H1 (cell line): ENCODE data around the gene EBF3. TPM values are rescaled to one million over a fixed set of nuclear protein-coding genes. Genes with fewer than 3 reads are reported as not detected.

Experiments
- CTCF ChIA-PET: fragments of 300-600 bp; sonication (Branson Sonifier 250); formaldehyde crosslinking; loops from one replicate; lab custom pipeline; 2021; ENCODE audit not compliant: partially characterized antibody; lab: Charles Lee
- POLR2A ChIA-PET: fragments of 300-600 bp; sonication (Branson Sonifier 250); formaldehyde crosslinking; loops from one replicate; lab custom pipeline; 2021; ENCODE audit warnings: inconsistent platforms; ENCODE audit not compliant: partially characterized antibody; lab: Charles Lee
- DNase-seq, 2 experiments: peaks; one replicate each; pipeline versions ENCODE4 v3.0.0 to v3.0.0-alpha.2; 2010 to 2022; ENCODE audit warnings: low spot score in 2 of 2, low read depth in 1 of 2, mixed read lengths in 1 of 2
- FAIRE-seq: peaks from 2 replicates; lab custom pipeline; 2011; peaks lifted over from hg19 to GRCh38; lab: Jason Lieb, UNC
- H2AFZ ChIP-seq: 2 replicates; pipeline ENCODE4 v1.8.1; 2012; ENCODE audit warnings: low read length, inconsistent platforms
- H2AK5ac ChIP-seq: 2 replicates; pipeline ENCODE4 v1.6.1; 2013; ENCODE audit warnings: low read depth, low read length
- H2BK120ac ChIP-seq: replicated peaks from 2 replicates; pipeline ENCODE3; 2013; ENCODE audit warnings: low read depth, low read length, inconsistent platforms
- H2BK12ac ChIP-seq: 2 replicates; pipeline ENCODE4 v1.6.1; 2013; ENCODE audit warnings: low read depth, low read length
- H2BK15ac ChIP-seq: 2 replicates; pipeline ENCODE4 v1.6.1; 2013; ENCODE audit warnings: low read length
- H2BK20ac ChIP-seq: 2 replicates; pipeline ENCODE4 v1.6.1; 2013; ENCODE audit warnings: low read length
- H2BK5ac ChIP-seq: 2 replicates; pipeline ENCODE4 v1.6.1; 2013; ENCODE audit warnings: low read depth, low read length
- H3K14ac ChIP-seq: 2 replicates; pipeline ENCODE4 v1.6.1; 2013; ENCODE audit warnings: inconsistent platforms; ENCODE audit not compliant: insufficient read length
- H3K18ac ChIP-seq: 2 replicates; pipeline ENCODE4 v1.6.1; 2013; ENCODE audit warnings: low read length; ENCODE audit errors: extremely low read depth
- H3K23ac ChIP-seq: 2 replicates; pipeline ENCODE4 v1.6.1; 2013; ENCODE audit warnings: inconsistent platforms; ENCODE audit not compliant: insufficient read length
- H3K23me2 ChIP-seq: 2 replicates; pipeline ENCODE4 v1.6.1; 2013; ENCODE audit warnings: low read depth, low read length
- H3K27ac ChIP-seq: 2 replicates; pipeline ENCODE4 v1.6.1; 2011; ENCODE audit warnings: low read depth, low read length, inconsistent platforms
- H3K27me3 ChIP-seq, 4 experiments: replicated peaks in 1 of 4; 1 replicate in 1 of 4; 2 replicates in 3 of 4; pipeline versions ENCODE4 v1.6.1 to v1.8.1; 2011 to 2013; ENCODE audit warnings: low read length in 3 of 4, mild to moderate bottlenecking in 3 of 4, inconsistent platforms in 2 of 4, mixed read lengths in 2 of 4, moderate library complexity in 1 of 4; ENCODE audit not compliant: control insufficient read depth in 3 of 4, insufficient read depth in 3 of 4; ENCODE audit errors: extremely low read depth in 1 of 4
- H3K36me3 ChIP-seq, 4 experiments: 2 replicates each; pipeline versions ENCODE4 v1.6.1 to v1.8.1; 2011 to 2013; ENCODE audit warnings: mild to moderate bottlenecking in 4 of 4, low read length in 3 of 4, moderate library complexity in 2 of 4, control low read depth in 1 of 4, inconsistent platforms in 1 of 4; ENCODE audit not compliant: insufficient read depth in 4 of 4, control insufficient read depth in 2 of 4
- H3K4ac ChIP-seq: replicated peaks from 2 replicates; pipeline ENCODE3; 2013; ENCODE audit warnings: low read length, low read depth, mixed read lengths, inconsistent platforms; ENCODE audit not compliant: insufficient read length
- H3K4me1 ChIP-seq, 4 experiments: replicated peaks in 1 of 4; 1 replicate in 1 of 4; 2 replicates in 3 of 4; pipeline versions ENCODE4 v1.6.1 to v1.8.1; 2011 to 2013; ENCODE audit warnings: low read length in 3 of 4, inconsistent platforms in 2 of 4, mixed read lengths in 1 of 4; ENCODE audit not compliant: insufficient read depth in 4 of 4, control insufficient read depth in 3 of 4
- H3K4me2 ChIP-seq, 2 experiments: 2 replicates each; pipeline versions ENCODE4 v1.6.1 to v1.8.1; 2011 to 2013; ENCODE audit warnings: low read depth in 2 of 2, low read length in 2 of 2, control low read depth in 1 of 2, inconsistent platforms in 1 of 2, mild to moderate bottlenecking in 1 of 2; ENCODE audit not compliant: insufficient read depth in 1 of 2
- H3K4me3 ChIP-seq, 4 experiments: fragments of 200-600, 300-600 bp in 1 of 4; sonication (generic), shearing (Covaris generic), sonication (Bioruptor Twin) in 1 of 4; 2 replicates each; pipeline versions ENCODE4 v1.5.1 to v1.8.1; 2011 to 2016; ENCODE audit warnings: low read length in 4 of 4, low read depth in 3 of 4, control low read depth in 2 of 4, inconsistent platforms in 2 of 4, mild to moderate bottlenecking in 2 of 4, mixed read lengths in 1 of 4, moderate library complexity in 1 of 4; ENCODE audit not compliant: insufficient read depth in 2 of 4; ENCODE audit errors: extremely low read depth in 1 of 4
- H3K56ac ChIP-seq: replicated peaks from 2 replicates; pipeline ENCODE3; 2013; ENCODE audit warnings: low read depth, mild to moderate bottlenecking, mixed read lengths, low read length, inconsistent platforms; ENCODE audit not compliant: insufficient read length
- H3K79me1 ChIP-seq: 2 replicates; pipeline ENCODE4 v1.6.1; 2013; ENCODE audit warnings: low read depth, low read length, control low read depth
- H3K79me2 ChIP-seq, 2 experiments: 2 replicates each; pipeline versions ENCODE4 v1.6.1 to v1.8.1; 2012 to 2013; ENCODE audit warnings: low read length in 2 of 2, mild to moderate bottlenecking in 2 of 2, inconsistent platforms in 1 of 2; ENCODE audit not compliant: insufficient read depth in 2 of 2, control insufficient read depth in 1 of 2
- H3K9ac ChIP-seq, 4 experiments: replicated peaks in 1 of 4; 1 replicate in 1 of 4; 2 replicates in 3 of 4; pipeline versions ENCODE4 v1.6.1 to v1.8.1; 2011 to 2013; ENCODE audit warnings: low read depth in 3 of 4, low read length in 3 of 4, control low read depth in 2 of 4, mild to moderate bottlenecking in 2 of 4, moderate library complexity in 2 of 4, inconsistent platforms in 1 of 4; ENCODE audit errors: extremely low read depth in 1 of 4
- H3K9me3 ChIP-seq, 2 experiments: 2 replicates each; pipeline versions ENCODE4 v1.6.1 to v1.8.1; 2012 to 2013; ENCODE audit warnings: mild to moderate bottlenecking in 2 of 2, moderate library complexity in 2 of 2, control low read depth in 1 of 2, inconsistent platforms in 1 of 2, low read depth in 1 of 2, low read length in 1 of 2, mixed read lengths in 1 of 2; ENCODE audit not compliant: insufficient read depth in 2 of 2
- H4K20me1 ChIP-seq, 2 experiments: replicated peaks in 1 of 2; 2 replicates each; pipeline versions ENCODE3 to v1.8.1; 2011 to 2013; ENCODE audit warnings: inconsistent platforms in 2 of 2, low read length in 2 of 2, mild to moderate bottlenecking in 1 of 2; ENCODE audit not compliant: insufficient read depth in 2 of 2, control insufficient read depth in 1 of 2
- H4K5ac ChIP-seq: 2 replicates; pipeline ENCODE4 v1.6.1; 2013; ENCODE audit warnings: low read length, low read depth, mixed read lengths, inconsistent platforms; ENCODE audit not compliant: insufficient read length
- H4K8ac ChIP-seq: 2 replicates; pipeline ENCODE4 v1.8.0; 2013; ENCODE audit warnings: mild to moderate bottlenecking, moderate library complexity, low read length, inconsistent platforms; ENCODE audit not compliant: insufficient read depth; ENCODE audit errors: extremely low read depth
- H4K91ac ChIP-seq: replicated peaks from 2 replicates; pipeline ENCODE3; 2013; ENCODE audit warnings: low read length, mixed read lengths, inconsistent platforms; ENCODE audit not compliant: insufficient read length
- BCL11A ChIP-seq, 2 experiments: IDR thresholded peaks; one replicate each; pipeline ENCODE4 v1.6.1; 2011; ENCODE audit warnings: low read depth in 2 of 2, low read length in 2 of 2, mild to moderate bottlenecking in 2 of 2
- GABPA ChIP-seq: IDR thresholded peaks from 2 replicates; pipeline ENCODE4 v1.6.1; 2011; ENCODE audit warnings: mild to moderate bottlenecking, low read length, moderate library complexity, borderline replicate concordance; ENCODE audit not compliant: insufficient read depth
- NANOG ChIP-seq: IDR thresholded peaks from 2 replicates; pipeline ENCODE4 v1.6.1; 2011; ENCODE audit warnings: low read length, low read depth, mild to moderate bottlenecking, inconsistent platforms; ENCODE audit not compliant: insufficient read depth, poor library complexity, severe bottlenecking
- RAD21 ChIP-seq, 2 experiments: IDR thresholded peaks in 1 of 2; conservative IDR thresholded peaks in 1 of 2; 2 replicates each; pipeline ENCODE4 v1.6.1; 2011; ENCODE audit warnings: low read depth in 2 of 2, low read length in 2 of 2, improper control_type of control experiment in 1 of 2, inconsistent platforms in 1 of 2, mild to moderate bottlenecking in 1 of 2, moderate library complexity in 1 of 2
- SIN3A ChIP-seq, 2 experiments: IDR thresholded peaks in 1 of 2; conservative IDR thresholded peaks in 1 of 2; 2 replicates each; pipeline ENCODE4 v1.6.1; 2011 to 2012; ENCODE audit warnings: low read length in 2 of 2, improper control_type of control experiment in 1 of 2, low read depth in 1 of 2, mild to moderate bottlenecking in 1 of 2
- SIX5 ChIP-seq: IDR thresholded peaks from 2 replicates; pipeline ENCODE4 v1.6.1; 2011; ENCODE audit warnings: mild to moderate bottlenecking, low read depth, low read length
- USF2 ChIP-seq: IDR thresholded peaks from 2 replicates; pipeline ENCODE4 v1.6.1; 2011; ENCODE audit warnings: low read length, improper control_type of control experiment
- WGBS, 2 experiments: shearing (Covaris generic) in 1 of 2; methylation state at CpG; one replicate each; pipeline versions ENCODE4 v1.1.6 to v1.1.7; 2013 to 2015; ENCODE audit warnings: low lambda C conversion rate in 2 of 2, mixed read lengths in 2 of 2, inconsistent platforms in 1 of 2, low coverage in 1 of 2, missing lambda C conversion rate in 1 of 2; ENCODE audit not compliant: insufficient replicate concordance in 2 of 2, insufficient coverage in 1 of 2, insufficient read length in 1 of 2; ENCODE audit errors: extremely low coverage in 1 of 2, missing lambda C conversion rate in 1 of 2; 5-methylcytosine and 5-hydroxymethylcytosine counted together
- polyA plus RNA-seq, 7 experiments: library from polyadenylated mRNA; depleted of rRNA in 3 of 7; stranded (reverse) in 5 of 7; unstranded in 2 of 7; fragments of >200 nt in 5 of 7; fragments of 200-250 nt in 2 of 7; gene quantifications; 1 replicate in 5 of 7; 2 replicates in 1 of 7; 4 replicates in 1 of 7; pipeline versions ENCODE4 v1.2.1 to v1.2.3, GENCODE V29; 2011 to 2013; ENCODE audit warnings: missing spikeins in 2 of 7, mixed read lengths in 2 of 7
- total RNA-seq: library from RNA; stranded (reverse); fragmentation: NEBNext Ultra II Directional; extraction: Animal tissue kit (Norgen Biotek cat#: 25700); gene quantifications from 2 replicates; pipeline ENCODE4 v1.2.1, GENCODE V29; 2021

The EBF3 gene
- total and polyA plus RNA-seq, 2 of the 8 experiments (the other 6 are each of a cell fraction or from before 2014, with no cell fraction given): 0.08 to 0.26 TPM

DNA sequence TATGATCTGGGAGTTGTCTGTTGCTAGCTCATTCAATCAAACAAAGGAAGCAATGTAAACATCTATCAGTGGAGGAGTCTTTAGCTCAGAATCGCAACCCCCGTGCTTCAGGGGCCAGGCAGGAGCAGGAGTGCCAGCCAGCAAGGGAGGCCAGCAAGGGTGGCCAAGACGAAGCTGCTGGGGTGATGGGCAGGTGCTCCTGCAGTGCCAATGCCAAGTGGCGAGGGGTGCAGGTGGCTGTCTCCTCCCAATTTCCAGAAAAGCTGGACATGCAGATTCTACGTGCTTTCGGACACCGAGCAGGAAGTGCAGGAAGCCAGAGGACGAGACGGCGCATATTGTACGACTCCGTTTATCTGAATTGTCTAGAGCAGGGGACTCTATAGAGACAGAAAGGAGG, 48.1 kb upstream of the EBF3 start:
- Histone ChIP-seq H2BK20ac (no peak overlapping the region), H3K27me3 (no peaks in the 10 kb centered on the region; a peak in 1 of 7 replicates), H3K23ac (no peak overlapping the region), H3K56ac (no peak overlapping the region), H2BK12ac (no peak overlapping the region), H4K8ac (no peak overlapping the region), H3K9ac (no peak overlapping the region), H2BK120ac (no peak overlapping the region), H3K79me1 (no peaks in the 10 kb centered on the region), H2AFZ (no peak overlapping the region), H3K27ac (no peak overlapping the region), H3K14ac (no peak overlapping the region), H3K9me3 (no peaks in the 10 kb centered on the region), H3K79me2 (no peaks in the 10 kb centered on the region), H3K23me2 (no peaks in the 10 kb centered on the region), H3K4me1 (no peaks in the 10 kb centered on the region; a peak in 1 of 7 replicates), H4K20me1 (no peaks in the 10 kb centered on the region), H2AK5ac (no peak overlapping the region), H3K4me2 (no peak overlapping the region), H3K36me3 (no peaks in the 10 kb centered on the region), H2BK15ac (no peak overlapping the region), H3K18ac (no peak overlapping the region), H4K5ac (no peak overlapping the region), H3K4me3 (no peak overlapping the region), H4K91ac (no peak overlapping the region), H3K4ac (no peak overlapping the region), H2BK5ac (no peak overlapping the region)
- CTCF ChIA-PET: interaction anchor here (1.0 kb wide), 1 partner anchor 33 kb away, joined by 4 read pairs; no protein-coding TSS in a partner anchor
- POLR2A ChIA-PET: no interaction called here
- DNase-seq (no peak), FAIRE-seq (no peak)
- WGBS, 2 experiments: 83% methylated on average over 12 of the region's 12 CpGs; no CpG with 5 or more reads in 1 of the 2 experiments
- TF ChIP-seq NANOG: no peak
- no peak for TF ChIP-seq USF2
- no peak for TF ChIP-seq SIX5
- no peak for TF ChIP-seq RAD21 (IDR thresholded peaks at IDR 0.05 in 1 of 2, conservative IDR thresholded peaks at IDR 0.05 in 1 of 2; ENCODE audit: low read depth in 2 of 2, low read length in 2 of 2)
- no peak for TF ChIP-seq BCL11A (IDR thresholded peaks at IDR 0.05; ENCODE audit: low read depth in 2 of 2, low read length in 2 of 2)
- no peak for TF ChIP-seq GABPA
- TF ChIP-seq SIN3A (conservative IDR thresholded peaks at IDR 0.05 in 1 of 2, IDR thresholded peaks at IDR 0.05 in 1 of 2; ENCODE audit: low read depth in 1 of 2, low read length in 2 of 2): no peak
